ENCODE measurements around the gene PNPLA8. TPM values are rescaled to one million over a fixed set of nuclear protein-coding genes. Genes with fewer than 3 reads are reported as not detected.

The PNPLA8 gene
- total and polyA plus RNA-seq, 2 of the 4 experiments (the other 2 are of a cell fraction) = 7.0 to 14.5 TPM

DNA sequence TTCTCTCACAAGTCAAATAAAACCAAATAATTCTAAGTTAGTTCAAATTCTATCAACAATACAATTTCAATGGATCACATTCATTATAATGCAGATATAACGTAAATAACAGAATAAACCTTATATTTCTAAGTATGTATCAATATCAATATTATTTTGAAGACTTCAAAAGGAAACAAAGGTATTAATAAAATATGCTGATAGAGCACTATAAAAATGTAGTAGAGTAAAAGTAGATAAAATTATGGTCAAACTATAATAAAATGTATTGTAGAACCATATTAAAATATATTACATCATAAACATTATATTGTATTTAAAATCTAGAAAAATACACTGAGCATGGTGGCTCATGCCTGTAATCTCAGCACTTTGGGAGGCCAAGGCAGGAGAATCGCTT lies 46.2 kb downstream of the PNPLA8 start:
- ATAC-seq (ENCODE audit: low read depth) (no peak), DNase-seq (no peak)
- no peaks in the 10 kb centered on the region for H3K4me1 ChIP-seq (ENCODE audit: control insufficient read depth, insufficient read depth, low read length)
- no peak overlapping the region for H3K4me2 ChIP-seq (ENCODE audit: low read depth, low read length)
- no peaks in the 10 kb centered on the region; a peak in 1 of 4 replicates for H3K79me1 ChIP-seq (ENCODE audit: low read depth in 1 of 2, low read length in 2 of 2)
- no peak overlapping the region for H3K14ac ChIP-seq (replicated peaks; ENCODE audit: low read depth, low read length)
- in situ Hi-C loops (cut with MboI; ENCODE audit: low sequenced_read_pairs) (loop anchor here (10.0 kb wide), 1 partner anchor 285 kb away; no protein-coding TSS in a partner anchor), intact Hi-C loops (cut with micrococcal nuclease) (no loop called here), dilution Hi-C loops (cut with HindIII; ENCODE audit: low sequenced_read_pairs, unreplicated experiment) (loop anchor here (25.0 kb wide), 1 partner anchor 292 kb away; no protein-coding TSS in a partner anchor)
- H4K91ac ChIP-seq (ENCODE audit: insufficient read depth, low read depth, low read length) = no peak overlapping the region
- no peaks in the 10 kb centered on the region for H3K9me3 ChIP-seq (ENCODE audit: control insufficient read depth, insufficient read depth, low read length)
- no peak overlapping the region for H3K27ac ChIP-seq (ENCODE audit: insufficient read depth, low read length)
- H2BK120ac ChIP-seq (ENCODE audit: low read depth, low read length) = no peak overlapping the region
- H2BK5ac ChIP-seq (ENCODE audit: low read depth, low read length, poor library complexity, severe bottlenecking) = no peak overlapping the region
- no peak overlapping the region for H3K4me3 ChIP-seq (ENCODE audit: insufficient read depth, low read depth, low read length)
- no peak overlapping the region for H3K18ac ChIP-seq (ENCODE audit: low read depth, low read length)
- no peak overlapping the region for H2AK9ac ChIP-seq (replicated peaks; ENCODE audit: low read depth, low read length, poor library complexity)
- TF ChIP-seq POLR2A (IDR thresholded peaks at IDR 0.05; ENCODE audit: low read depth, low read length) (no peak), RCOR1 (IDR thresholded peaks at IDR 0.05; ENCODE audit: insufficient replicate concordance, low read length) (no peak), FOS (IDR thresholded peaks at IDR 0.05; ENCODE audit: low read depth, low read length) (no peak), CEBPB (IDR thresholded peaks at IDR 0.05; ENCODE audit: low read depth, low read length) (no peak)
- H2AK5ac ChIP-seq (ENCODE audit: low read depth, low read length) = no peak overlapping the region
- no peaks in the 10 kb centered on the region for H3K27me3 ChIP-seq (ENCODE audit: control insufficient read depth, insufficient read depth, low read length)
- no peak overlapping the region for H4K5ac ChIP-seq (ENCODE audit: low read depth, low read length)
- no peak overlapping the region for H2BK20ac ChIP-seq (ENCODE audit: low read depth, low read length)
- no peak overlapping the region for H2BK15ac ChIP-seq (ENCODE audit: low read depth, low read length)
- H3K9me1 ChIP-seq (ENCODE audit: insufficient read depth, low read length) = 0 out of 2 replicates have a peak, but pooled peaks cover 7% of the 10 kb centered on the region
- no TSS peak for BruUV-seq (replicated peaks)
- WGBS, 2 experiments (ENCODE audit: extremely low coverage in 2 of 2, insufficient read length in 1 of 2) = no CpG with 5 or more reads among the region's 2 CpGs
- H3K9ac ChIP-seq (ENCODE audit: low read depth, low read length) = no peak overlapping the region
- CTCF ChIA-PET = no interaction called here
- no peak overlapping the region for H3K23ac ChIP-seq (ENCODE audit: low read depth, low read length)
- H2AFZ ChIP-seq (replicated peaks; ENCODE audit: low read length, poor library complexity) = no peak overlapping the region
- peaks cover 8% of the 10 kb centered on the region for H3K36me3 ChIP-seq (ENCODE audit: control insufficient read depth, insufficient read depth, low read length)
- no peak overlapping the region for H3K4ac ChIP-seq (ENCODE audit: low read depth, low read length)
- no peak overlapping the region for H4K8ac ChIP-seq (ENCODE audit: low read depth in 2 of 2, low read length in 2 of 2)
- no peak overlapping the region for H3K56ac ChIP-seq (ENCODE audit: extremely low read depth, insufficient read depth, low read length)
- POLR2A ChIA-PET (ENCODE audit: unreplicated experiment) = no interaction called here
- no peaks in the 10 kb centered on the region for H4K20me1 ChIP-seq (ENCODE audit: insufficient read depth, low read length)

Data from IMR-90 (cell line).